Measurements from ENCODE around the gene FOXK1.

DNA sequence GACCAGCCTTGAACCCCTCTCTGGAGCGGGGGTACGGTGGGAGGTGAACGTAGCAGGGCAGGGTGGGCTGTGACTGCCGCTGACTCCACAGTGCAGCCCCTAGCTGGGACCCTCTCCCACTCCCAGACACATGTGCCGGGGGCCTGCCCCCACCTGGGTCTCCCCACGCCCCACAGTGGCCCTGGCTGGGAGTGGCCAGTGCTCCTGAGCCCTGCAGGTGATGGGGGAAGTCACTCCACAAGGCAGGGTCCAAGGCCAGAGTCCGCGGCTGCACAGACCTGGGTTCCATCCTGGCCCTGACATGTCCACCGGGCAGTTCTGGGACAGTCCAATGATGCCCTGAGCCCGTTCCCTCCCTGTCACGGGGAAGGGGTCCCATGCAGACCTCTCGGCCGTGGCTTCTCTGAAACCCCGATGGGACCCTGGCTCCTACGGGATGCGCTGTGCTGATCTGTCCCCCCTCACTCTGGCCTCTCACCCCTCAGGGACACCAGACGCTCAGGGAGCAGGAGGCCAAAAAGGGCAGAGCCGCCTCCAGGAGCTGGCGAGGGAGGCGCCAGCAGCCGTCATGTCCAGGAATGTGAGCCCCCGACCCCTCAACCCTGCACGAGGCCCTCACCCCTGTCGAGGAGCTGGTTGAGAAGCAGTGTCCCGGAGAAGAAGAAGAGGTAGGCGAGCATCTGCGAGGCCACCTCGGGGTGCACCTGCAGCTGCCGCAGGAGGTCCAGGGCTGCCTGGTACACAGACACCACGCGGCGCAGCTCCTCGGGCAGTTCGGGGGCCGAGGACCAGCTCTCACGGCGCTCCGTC lies 133.7 kb downstream of the FOXK1 start:
- TF ChIP-seq, protein P1, sequence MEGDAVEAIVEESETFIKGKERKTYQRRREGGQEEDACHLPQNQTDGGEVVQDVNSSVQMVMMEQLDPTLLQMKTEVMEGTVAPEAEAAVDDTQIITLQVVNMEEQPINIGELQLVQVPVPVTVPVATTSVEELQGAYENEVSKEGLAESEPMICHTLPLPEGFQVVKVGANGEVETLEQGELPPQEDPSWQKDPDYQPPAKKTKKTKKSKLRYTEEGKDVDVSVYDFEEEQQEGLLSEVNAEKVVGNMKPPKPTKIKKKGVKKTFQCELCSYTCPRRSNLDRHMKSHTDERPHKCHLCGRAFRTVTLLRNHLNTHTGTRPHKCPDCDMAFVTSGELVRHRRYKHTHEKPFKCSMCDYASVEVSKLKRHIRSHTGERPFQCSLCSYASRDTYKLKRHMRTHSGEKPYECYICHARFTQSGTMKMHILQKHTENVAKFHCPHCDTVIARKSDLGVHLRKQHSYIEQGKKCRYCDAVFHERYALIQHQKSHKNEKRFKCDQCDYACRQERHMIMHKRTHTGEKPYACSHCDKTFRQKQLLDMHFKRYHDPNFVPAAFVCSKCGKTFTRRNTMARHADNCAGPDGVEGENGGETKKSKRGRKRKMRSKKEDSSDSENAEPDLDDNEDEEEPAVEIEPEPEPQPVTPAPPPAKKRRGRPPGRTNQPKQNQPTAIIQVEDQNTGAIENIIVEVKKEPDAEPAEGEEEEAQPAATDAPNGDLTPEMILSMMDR (IDR thresholded peaks at IDR 0.05) = no peak
- TF ChIP-seq POLR2A (IDR thresholded peaks at IDR 0.05) = no peak

Data from prostate gland (tissue), 2 donors.